HEK293 (cell line): ENCODE results near the gene NEK1.
A peak's percentile ranks its signal among the peaks of the same experiment; 100 is the strongest.

ENCODE experiments used
- SP2 ChIP-seq: fragments of 450-650 bp; formaldehyde crosslinking; IDR thresholded peaks from 2 replicates; pipeline ENCODE4 v1.5.1; 2016; ENCODE audit warnings: missing biosample characterization, missing genetic modification characterization
- ZBTB7A ChIP-seq: fragments of 450-650 bp; formaldehyde crosslinking; IDR thresholded peaks from 2 replicates; pipeline ENCODE4 v1.5.1; 2016; ENCODE audit warnings: low read depth, missing biosample characterization, missing genetic modification characterization
- ZEB2 ChIP-seq: fragments of 450-650 bp; formaldehyde crosslinking; IDR thresholded peaks from 2 replicates; pipeline ENCODE4 v1.5.1; 2016; ENCODE audit warnings: missing biosample characterization, missing genetic modification characterization
- ZNF140 ChIP-seq: fragments of 450-650 bp; formaldehyde crosslinking; IDR thresholded peaks from 2 replicates; pipeline ENCODE4 v1.5.1; 2016; ENCODE audit warnings: missing biosample characterization, missing genetic modification characterization
- ZNF2 ChIP-seq: fragments of 450-650 bp; formaldehyde crosslinking; IDR thresholded peaks from 2 replicates; pipeline ENCODE4 v1.5.1; 2016; ENCODE audit warnings: missing biosample characterization, missing genetic modification characterization
- ZNF274 ChIP-seq, 2 experiments: fragments of 200-500 bp in 1 of 2; fragments of 450-650 bp in 1 of 2; sonication (Bioruptor generic) in 1 of 2; formaldehyde crosslinking in 1 of 2; IDR thresholded peaks; 2 replicates each; pipeline versions ENCODE4 v1.5.1 to v1.6.1; 2014 to 2016; ENCODE audit warnings: borderline replicate concordance in 1 of 2, inconsistent platforms in 1 of 2, low read length in 1 of 2, missing biosample characterization in 1 of 2, missing genetic modification characterization in 1 of 2
- ZNF433 ChIP-seq: fragments of 450-650 bp; formaldehyde crosslinking; IDR thresholded peaks from 2 replicates; pipeline ENCODE4 v1.5.1; 2016; ENCODE audit warnings: missing biosample characterization, missing genetic modification characterization, low read depth
- TF ChIP-seq, protein P1 (sequence below): sonication (generic); formaldehyde crosslinking; IDR thresholded peaks from 2 replicates; pipeline ENCODE4 v1.8.1; 2022; ENCODE audit warnings: mild to moderate bottlenecking, moderate library complexity, missing genetic modification reagents
- TF ChIP-seq, protein P2 (sequence below): fragments of 450-650 bp; formaldehyde crosslinking; IDR thresholded peaks from 2 replicates; pipeline ENCODE4 v1.5.1; 2016; ENCODE audit warnings: missing biosample characterization, missing genetic modification characterization
- TF ChIP-seq, protein P3 (sequence below): fragments of 450-650 bp; formaldehyde crosslinking; IDR thresholded peaks from 2 replicates; pipeline ENCODE4 v1.5.1; 2016; ENCODE audit warnings: missing biosample characterization, missing genetic modification characterization
- TF ChIP-seq, protein P4 (sequence below): fragments of 450-650 bp; formaldehyde crosslinking; conservative IDR thresholded peaks from 2 replicates; pipeline ENCODE4 v1.5.1; 2016; ENCODE audit warnings: low read depth, missing biosample characterization, missing genetic modification characterization
- TF ChIP-seq, protein P5 (sequence below): fragments of 450-650 bp; formaldehyde crosslinking; IDR thresholded peaks from 2 replicates; pipeline ENCODE4 v1.5.1; 2016; ENCODE audit warnings: missing biosample characterization, missing genetic modification characterization

DNA sequence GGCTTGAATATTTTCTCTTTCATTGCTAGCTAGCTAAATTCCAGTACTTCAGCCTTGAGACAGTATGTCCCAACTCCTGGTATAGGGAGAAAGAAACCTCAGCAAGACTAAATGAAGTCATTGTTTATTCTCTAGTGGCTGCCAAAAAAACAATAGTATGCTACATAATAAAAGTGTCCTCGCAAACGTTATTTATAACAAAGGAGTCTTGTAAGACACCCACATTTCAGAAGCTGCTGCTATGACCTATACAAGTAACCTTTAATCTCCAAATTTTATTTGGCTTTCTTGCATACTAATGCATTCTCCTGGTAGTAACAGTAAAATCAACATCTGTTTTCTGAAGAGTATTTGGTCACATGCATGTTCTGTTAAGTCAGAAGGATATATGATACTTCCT lies 28.8 kb downstream of the NEK1 start:
- TF ChIP-seq, protein P1, sequence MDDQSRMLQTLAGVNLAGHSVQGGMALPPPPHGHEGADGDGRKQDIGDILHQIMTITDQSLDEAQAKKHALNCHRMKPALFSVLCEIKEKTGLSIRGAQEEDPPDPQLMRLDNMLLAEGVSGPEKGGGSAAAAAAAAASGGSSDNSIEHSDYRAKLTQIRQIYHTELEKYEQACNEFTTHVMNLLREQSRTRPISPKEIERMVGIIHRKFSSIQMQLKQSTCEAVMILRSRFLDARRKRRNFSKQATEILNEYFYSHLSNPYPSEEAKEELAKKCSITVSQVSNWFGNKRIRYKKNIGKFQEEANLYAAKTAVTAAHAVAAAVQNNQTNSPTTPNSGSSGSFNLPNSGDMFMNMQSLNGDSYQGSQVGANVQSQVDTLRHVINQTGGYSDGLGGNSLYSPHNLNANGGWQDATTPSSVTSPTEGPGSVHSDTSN (CRISPR knock-in tag) = no peak
- TF ChIP-seq SP2 (tag by site-specific recombination) (no peak), ZEB2 (tag by site-specific recombination) (0 out of 2 replicates have a peak, but pooled peaks have one; percentile 38), ZBTB7A (tag by site-specific recombination) (no peak), ZNF140 (tag by site-specific recombination) (no peak), ZNF2 (tag by site-specific recombination) (no peak), ZNF274 (IDR thresholded peaks at IDR 0.05; ENCODE audit: low read length) (no peak), ZNF274 (tag by site-specific recombination; IDR thresholded peaks at IDR 0.05; ENCODE audit: borderline replicate concordance) (no peak), ZNF433 (tag by site-specific recombination) (no peak)
- TF ChIP-seq, protein P2, sequence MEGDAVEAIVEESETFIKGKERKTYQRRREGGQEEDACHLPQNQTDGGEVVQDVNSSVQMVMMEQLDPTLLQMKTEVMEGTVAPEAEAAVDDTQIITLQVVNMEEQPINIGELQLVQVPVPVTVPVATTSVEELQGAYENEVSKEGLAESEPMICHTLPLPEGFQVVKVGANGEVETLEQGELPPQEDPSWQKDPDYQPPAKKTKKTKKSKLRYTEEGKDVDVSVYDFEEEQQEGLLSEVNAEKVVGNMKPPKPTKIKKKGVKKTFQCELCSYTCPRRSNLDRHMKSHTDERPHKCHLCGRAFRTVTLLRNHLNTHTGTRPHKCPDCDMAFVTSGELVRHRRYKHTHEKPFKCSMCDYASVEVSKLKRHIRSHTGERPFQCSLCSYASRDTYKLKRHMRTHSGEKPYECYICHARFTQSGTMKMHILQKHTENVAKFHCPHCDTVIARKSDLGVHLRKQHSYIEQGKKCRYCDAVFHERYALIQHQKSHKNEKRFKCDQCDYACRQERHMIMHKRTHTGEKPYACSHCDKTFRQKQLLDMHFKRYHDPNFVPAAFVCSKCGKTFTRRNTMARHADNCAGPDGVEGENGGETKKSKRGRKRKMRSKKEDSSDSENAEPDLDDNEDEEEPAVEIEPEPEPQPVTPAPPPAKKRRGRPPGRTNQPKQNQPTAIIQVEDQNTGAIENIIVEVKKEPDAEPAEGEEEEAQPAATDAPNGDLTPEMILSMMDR = no peak
- TF ChIP-seq, protein P3, sequence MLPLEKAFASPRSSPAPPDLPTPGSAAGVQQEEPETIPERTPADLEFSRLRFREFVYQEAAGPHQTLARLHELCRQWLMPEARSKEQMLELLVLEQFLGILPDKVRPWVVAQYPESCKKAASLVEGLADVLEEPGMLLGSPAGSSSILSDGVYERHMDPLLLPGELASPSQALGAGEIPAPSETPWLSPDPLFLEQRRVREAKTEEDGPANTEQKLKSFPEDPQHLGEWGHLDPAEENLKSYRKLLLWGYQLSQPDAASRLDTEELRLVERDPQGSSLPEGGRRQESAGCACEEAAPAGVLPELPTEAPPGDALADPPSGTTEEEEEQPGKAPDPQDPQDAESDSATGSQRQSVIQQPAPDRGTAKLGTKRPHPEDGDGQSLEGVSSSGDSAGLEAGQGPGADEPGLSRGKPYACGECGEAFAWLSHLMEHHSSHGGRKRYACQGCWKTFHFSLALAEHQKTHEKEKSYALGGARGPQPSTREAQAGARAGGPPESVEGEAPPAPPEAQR (tag by site-specific recombination) = no peak
- TF ChIP-seq, protein P4, sequence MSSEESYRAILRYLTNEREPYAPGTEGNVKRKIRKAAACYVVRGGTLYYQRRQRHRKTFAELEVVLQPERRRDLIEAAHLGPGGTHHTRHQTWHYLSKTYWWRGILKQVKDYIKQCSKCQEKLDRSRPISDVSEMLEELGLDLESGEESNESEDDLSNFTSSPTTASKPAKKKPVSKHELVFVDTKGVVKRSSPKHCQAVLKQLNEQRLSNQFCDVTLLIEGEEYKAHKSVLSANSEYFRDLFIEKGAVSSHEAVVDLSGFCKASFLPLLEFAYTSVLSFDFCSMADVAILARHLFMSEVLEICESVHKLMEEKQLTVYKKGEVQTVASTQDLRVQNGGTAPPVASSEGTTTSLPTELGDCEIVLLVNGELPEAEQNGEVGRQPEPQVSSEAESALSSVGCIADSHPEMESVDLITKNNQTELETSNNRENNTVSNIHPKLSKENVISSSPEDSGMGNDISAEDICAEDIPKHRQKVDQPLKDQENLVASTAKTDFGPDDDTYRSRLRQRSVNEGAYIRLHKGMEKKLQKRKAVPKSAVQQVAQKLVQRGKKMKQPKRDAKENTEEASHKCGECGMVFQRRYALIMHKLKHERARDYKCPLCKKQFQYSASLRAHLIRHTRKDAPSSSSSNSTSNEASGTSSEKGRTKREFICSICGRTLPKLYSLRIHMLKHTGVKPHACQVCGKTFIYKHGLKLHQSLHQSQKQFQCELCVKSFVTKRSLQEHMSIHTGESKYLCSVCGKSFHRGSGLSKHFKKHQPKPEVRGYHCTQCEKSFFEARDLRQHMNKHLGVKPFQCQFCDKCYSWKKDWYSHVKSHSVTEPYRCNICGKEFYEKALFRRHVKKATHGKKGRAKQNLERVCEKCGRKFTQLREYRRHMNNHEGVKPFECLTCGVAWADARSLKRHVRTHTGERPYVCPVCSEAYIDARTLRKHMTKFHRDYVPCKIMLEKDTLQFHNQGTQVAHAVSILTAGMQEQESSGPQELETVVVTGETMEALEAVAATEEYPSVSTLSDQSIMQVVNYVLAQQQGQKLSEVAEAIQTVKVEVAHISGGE (tag by site-specific recombination) = no peak
- TF ChIP-seq, protein P5, sequence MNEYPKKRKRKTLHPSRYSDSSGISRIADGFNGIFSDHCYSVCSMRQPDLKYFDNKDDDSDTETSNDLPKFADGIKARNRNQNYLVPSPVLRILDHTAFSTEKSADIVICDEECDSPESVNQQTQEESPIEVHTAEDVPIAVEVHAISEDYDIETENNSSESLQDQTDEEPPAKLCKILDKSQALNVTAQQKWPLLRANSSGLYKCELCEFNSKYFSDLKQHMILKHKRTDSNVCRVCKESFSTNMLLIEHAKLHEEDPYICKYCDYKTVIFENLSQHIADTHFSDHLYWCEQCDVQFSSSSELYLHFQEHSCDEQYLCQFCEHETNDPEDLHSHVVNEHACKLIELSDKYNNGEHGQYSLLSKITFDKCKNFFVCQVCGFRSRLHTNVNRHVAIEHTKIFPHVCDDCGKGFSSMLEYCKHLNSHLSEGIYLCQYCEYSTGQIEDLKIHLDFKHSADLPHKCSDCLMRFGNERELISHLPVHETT (tag by site-specific recombination) = no peak
